ENCODE results near the gene LIN37.

- TF ChIP-seq CTCF (IDR thresholded peaks at IDR 0.05; ENCODE audit: low read depth, low read length) (no peak), EZH2phosphoT487 (IDR thresholded peaks at IDR 0.05; ENCODE audit: low read depth) (no peak)
These were observed 28.8 kb upstream of the LIN37 start for GRCh38 chr19:35719402-35720162.
